Measurements from ENCODE around the gene SDC1. TPM values are rescaled to one million over a fixed set of nuclear protein-coding genes. Genes with fewer than 3 reads are reported as not detected.

SDC1 gene
- polyA plus RNA-seq, 1 of the 3 experiments (the other 2 are of a cell fraction) = 122 TPM

DNA sequence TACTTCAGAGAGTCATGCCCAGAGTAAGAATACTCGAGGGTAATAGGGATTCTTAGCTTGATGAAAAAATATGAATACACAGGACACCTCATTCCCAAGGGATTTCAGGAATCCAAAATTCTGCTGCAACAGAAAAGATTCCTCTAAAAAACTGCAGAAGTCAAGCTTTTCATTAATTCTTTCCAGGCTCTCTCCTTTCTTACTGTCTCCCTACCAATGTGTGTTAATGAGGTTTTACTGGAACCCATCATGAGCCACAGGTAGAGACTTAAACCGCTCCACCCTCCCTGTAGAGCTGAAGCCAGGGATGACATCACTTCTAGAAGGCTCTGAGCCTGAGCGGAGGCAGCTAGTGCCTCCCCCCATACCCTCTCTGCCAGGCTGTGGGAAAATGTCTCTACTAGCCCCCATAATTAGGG lies 3.4 kb downstream of the SDC1 start:
- Histone ChIP-seq H3K9ac (peak overlapping the region; percentile 39), H3F3A (replicated peaks; ENCODE audit: insufficient read depth) (peaks cover 21% of the 10 kb centered on the region), H3K4me2 (peak overlapping the region; percentile 99), H3K36me3 (replicated peaks in 1 of 2; ENCODE audit: control insufficient read depth in 1 of 2, insufficient read depth in 2 of 2, low read length in 1 of 2) (no peaks in the 10 kb centered on the region), H3K79me2 (ENCODE audit: insufficient read depth) (peaks cover 53% of the 10 kb centered on the region; the same call in 1 of the 2 replicates), H3K9me3 (no peaks in the 10 kb centered on the region), H2AFZ (ENCODE audit: low read depth) (no peak overlapping the region; the same call in 1 of the 2 replicates), H3K4me3 (ENCODE audit: low read depth in 2 of 2, low read length in 1 of 2) (no peak overlapping the region; a peak in 1 of 4 replicates), H3K27ac (ENCODE audit: low read depth in 2 of 2, low read length in 1 of 2) (peak overlapping the region; percentile 67 to 99), H3K27me3 (ENCODE audit: insufficient read depth) (no peaks in the 10 kb centered on the region), H3K4me1 (ENCODE audit: control insufficient read depth in 1 of 2, insufficient read depth in 2 of 2, low read depth in 1 of 2, low read length in 1 of 2) (peaks cover 26 to 43% of the 10 kb centered on the region in 2 experiments), H4K20me1 (ENCODE audit: insufficient read depth) (no peaks in the 10 kb centered on the region), H3K9me2 (no peaks in the 10 kb centered on the region)
- TF ChIP-seq EP300 (IDR thresholded peaks at IDR 0.05; ENCODE audit: borderline replicate concordance in 1 of 2, low read depth in 1 of 2, low read length in 1 of 2) = no peak
- TF ChIP-seq TEAD4 (IDR thresholded peaks at IDR 0.05; ENCODE audit: borderline replicate concordance, insufficient read depth) = peak; percentile 73
- peak; percentile 3; the same call in 1 of the 2 replicates for TF ChIP-seq PBX3 (IDR thresholded peaks at IDR 0.05)
- TF ChIP-seq JUND (IDR thresholded peaks at IDR 0.05) = peak; percentile 70; the same call in 1 of the 2 replicates
- peak; percentile 53; the same call in 1 of the 2 replicates for TF ChIP-seq TCF12 (IDR thresholded peaks at IDR 0.05)
- TF ChIP-seq, protein P1, sequence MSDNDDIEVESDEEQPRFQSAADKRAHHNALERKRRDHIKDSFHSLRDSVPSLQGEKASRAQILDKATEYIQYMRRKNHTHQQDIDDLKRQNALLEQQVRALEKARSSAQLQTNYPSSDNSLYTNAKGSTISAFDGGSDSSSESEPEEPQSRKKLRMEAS (IDR thresholded peaks at IDR 0.05; ENCODE audit: low read depth) = no peak; the same call in 1 of the 2 replicates
- 36% methylated on average over 3 of the region's 3 CpGs for WGBS (ENCODE audit: low lambda C conversion rate)
- CTCF ChIA-PET = interaction anchor here (0.6 to 10.4 kb wide), 12 partner anchors 14 to 222 kb away, joined by 3 to 215 read pairs (median 4); no protein-coding TSS in a partner anchor
- POLR2A ChIA-PET = interaction anchor here (0.9 to 1.1 kb wide), 2 partner anchors 89 to 170 kb away, joined by 3 to 4 read pairs; partner anchors contain the start of gene LAPTM4A
- DNase-seq = peak; percentile 53

DNA sequence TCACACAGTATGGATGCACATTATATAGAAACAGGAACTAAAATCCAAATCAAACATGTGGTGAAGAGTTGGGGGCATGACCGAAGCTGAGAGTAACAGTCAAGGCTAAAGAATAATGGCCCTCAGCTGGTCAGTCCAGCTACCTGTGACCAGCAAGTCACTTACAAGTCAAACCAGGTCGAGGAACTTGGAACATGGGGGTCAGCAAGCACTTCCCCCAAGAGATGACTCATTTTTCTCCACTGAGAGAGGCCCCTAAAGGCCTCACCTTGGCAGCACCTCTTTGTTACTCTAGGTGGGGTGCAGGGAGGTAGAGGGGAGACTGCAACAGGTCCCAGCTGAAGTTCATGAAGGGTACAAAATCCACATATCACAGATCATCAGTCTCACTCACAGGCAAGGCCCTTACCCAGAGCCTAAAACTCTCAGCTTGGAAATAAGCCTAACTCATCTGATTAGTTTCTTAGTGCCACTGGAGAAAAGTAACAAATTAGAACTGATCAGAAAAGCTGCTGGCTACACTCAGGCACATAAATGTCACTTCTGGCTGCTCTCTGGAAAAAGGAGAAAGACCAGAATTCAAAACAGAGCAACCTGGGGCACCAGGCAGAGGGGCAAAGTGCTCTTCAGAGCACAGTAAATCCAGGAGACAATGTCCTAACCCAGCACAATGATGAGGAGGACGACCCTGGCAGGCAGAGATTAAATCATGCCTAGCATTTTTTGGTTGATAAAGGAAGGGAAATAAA lies 4.0 kb downstream of the SDC1 start:
- Histone ChIP-seq H3K36me3 (replicated peaks in 1 of 2; ENCODE audit: control insufficient read depth in 1 of 2, insufficient read depth in 2 of 2, low read length in 1 of 2) (no peaks in the 10 kb centered on the region), H3K79me2 (ENCODE audit: insufficient read depth) (peaks cover 54% of the 10 kb centered on the region; the same call in 1 of the 2 replicates), H3K4me2 (peak overlapping the region; percentile 99), H3K4me1 (ENCODE audit: control insufficient read depth in 1 of 2, insufficient read depth in 2 of 2, low read depth in 1 of 2, low read length in 1 of 2) (peaks cover 26 to 43% of the 10 kb centered on the region in 2 experiments), H3K9ac (peak overlapping the region; percentile 24; the same call in 1 of the 2 replicates), H4K20me1 (ENCODE audit: insufficient read depth) (no peaks in the 10 kb centered on the region; the same call in 1 of the 2 replicates), H3K27ac (ENCODE audit: low read depth in 2 of 2, low read length in 1 of 2) (peak overlapping the region; percentile 67 to 99), H3K27me3 (ENCODE audit: insufficient read depth) (no peaks in the 10 kb centered on the region), H2AFZ (ENCODE audit: low read depth) (no peak overlapping the region; the same call in 1 of the 2 replicates), H3K4me3 (ENCODE audit: low read depth in 2 of 2, low read length in 1 of 2) (no peak overlapping the region), H3K9me3 (no peaks in the 10 kb centered on the region), H3F3A (replicated peaks; ENCODE audit: insufficient read depth) (peaks cover 21% of the 10 kb centered on the region), H3K9me2 (no peaks in the 10 kb centered on the region)
- TF ChIP-seq, protein P1 (IDR thresholded peaks at IDR 0.05; ENCODE audit: low read depth) = no peak
- TF ChIP-seq GATA2 (CRISPR knock-in tag; IDR thresholded peaks at IDR 0.05) (peak; percentile 42; the same call in 1 of the 2 replicates), CHD2 (IDR thresholded peaks at IDR 0.05; ENCODE audit: low read length, partially characterized antibody) (no peak), MXI1 (IDR thresholded peaks at IDR 0.05; ENCODE audit: low read depth, low read length) (no peak), PBX3 (IDR thresholded peaks at IDR 0.05) (0 out of 2 replicates have a peak, but pooled peaks have one; percentile 1), YY1 (IDR thresholded peaks at IDR 0.05; ENCODE audit: low read depth) (no peak), RAD21 (IDR thresholded peaks at IDR 0.05; ENCODE audit: low read length) (no peak), RFX5 (IDR thresholded peaks at IDR 0.05; ENCODE audit: low read length) (no peak), TCF12 (IDR thresholded peaks at IDR 0.05) (no peak), USF2 (IDR thresholded peaks at IDR 0.05; ENCODE audit: borderline replicate concordance, low read depth, low read length) (no peak), RCOR1 (IDR thresholded peaks at IDR 0.05; ENCODE audit: low read length) (peak; percentile 73; the same call in 1 of the 2 replicates), SMC3 (IDR thresholded peaks at IDR 0.05; ENCODE audit: low read depth, low read length) (no peak), EP300 (IDR thresholded peaks at IDR 0.05; ENCODE audit: borderline replicate concordance in 1 of 2, low read depth in 1 of 2, low read length in 1 of 2) (peak in 1 of 2 experiments; percentile 78; a peak in 2 of 4 replicates)
- TF ChIP-seq, protein P2, sequence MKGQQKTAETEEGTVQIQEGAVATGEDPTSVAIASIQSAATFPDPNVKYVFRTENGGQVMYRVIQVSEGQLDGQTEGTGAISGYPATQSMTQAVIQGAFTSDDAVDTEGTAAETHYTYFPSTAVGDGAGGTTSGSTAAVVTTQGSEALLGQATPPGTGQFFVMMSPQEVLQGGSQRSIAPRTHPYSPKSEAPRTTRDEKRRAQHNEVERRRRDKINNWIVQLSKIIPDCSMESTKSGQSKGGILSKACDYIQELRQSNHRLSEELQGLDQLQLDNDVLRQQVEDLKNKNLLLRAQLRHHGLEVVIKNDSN (IDR thresholded peaks at IDR 0.05; ENCODE audit: borderline replicate concordance, low read depth) = no peak
- peak; percentile 53 for DNase-seq
- 51% methylated on average over 3 of the region's 3 CpGs for WGBS (ENCODE audit: low lambda C conversion rate)
- CTCF ChIA-PET = interaction anchor here (0.6 to 10.4 kb wide), 12 partner anchors 14 to 223 kb away, joined by 3 to 215 read pairs (median 3); no protein-coding TSS in a partner anchor
- POLR2A ChIA-PET = interaction anchor here (0.9 kb wide), 1 partner anchor 88 kb away, joined by 3 read pairs; no protein-coding TSS in a partner anchor
